HL-60 (cell line): ENCODE measurements around the gene ANKRD63.

Source experiments
- DNase-seq, 2 experiments: peaks; one replicate each; pipeline ENCODE4 v3.0.0-alpha.2; 2010 to 2020; ENCODE audit warnings: low read depth in 1 of 2, low spot score in 1 of 2
- H3K27ac ChIP-seq: fragments of 250-450 bp; sonication (Bioruptor Pico); replicated peaks from 2 replicates; pipeline ENCODE4 v1.5.1; 2020; ENCODE audit warnings: mild to moderate bottlenecking, moderate library complexity
- H3K27me3 ChIP-seq: fragments of 250-450 bp; sonication (Bioruptor Pico); 2 replicates; pipeline ENCODE4 v1.5.1; 2021; ENCODE audit warnings: mild to moderate bottlenecking, moderate library complexity; ENCODE audit not compliant: insufficient read depth, poor library complexity, severe bottlenecking
- H3K4me3 ChIP-seq: replicated peaks from 2 replicates; pipeline ENCODE4 v1.5.1; 2011; ENCODE audit warnings: mild to moderate bottlenecking, control low read depth, low read length; ENCODE audit not compliant: insufficient read depth
- GABPA ChIP-seq: IDR thresholded peaks from 2 replicates; pipeline ENCODE4 v1.6.1; 2012; ENCODE audit warnings: low read depth
- POLR2AphosphoS5 ChIP-seq: IDR thresholded peaks from 2 replicates; pipeline ENCODE4 v1.6.1; 2012; ENCODE audit warnings: low read depth
- SPI1 ChIP-seq: IDR thresholded peaks from 2 replicates; pipeline ENCODE4 v1.6.1; 2012; ENCODE audit warnings: low read depth, mild to moderate bottlenecking, borderline replicate concordance
- TF ChIP-seq, protein P1 (sequence below): IDR thresholded peaks from one replicate; pipeline ENCODE4 v1.5.1; 2011; ENCODE audit warnings: low read length, control low read depth, inconsistent platforms; ENCODE audit not compliant: insufficient read depth
- TF ChIP-seq, protein P2 (sequence below): IDR thresholded peaks from 2 replicates; pipeline ENCODE4 v1.6.1; 2012; ENCODE audit warnings: low read depth; ENCODE audit not compliant: insufficient replicate concordance

ANKRD63 gene

DNA sequence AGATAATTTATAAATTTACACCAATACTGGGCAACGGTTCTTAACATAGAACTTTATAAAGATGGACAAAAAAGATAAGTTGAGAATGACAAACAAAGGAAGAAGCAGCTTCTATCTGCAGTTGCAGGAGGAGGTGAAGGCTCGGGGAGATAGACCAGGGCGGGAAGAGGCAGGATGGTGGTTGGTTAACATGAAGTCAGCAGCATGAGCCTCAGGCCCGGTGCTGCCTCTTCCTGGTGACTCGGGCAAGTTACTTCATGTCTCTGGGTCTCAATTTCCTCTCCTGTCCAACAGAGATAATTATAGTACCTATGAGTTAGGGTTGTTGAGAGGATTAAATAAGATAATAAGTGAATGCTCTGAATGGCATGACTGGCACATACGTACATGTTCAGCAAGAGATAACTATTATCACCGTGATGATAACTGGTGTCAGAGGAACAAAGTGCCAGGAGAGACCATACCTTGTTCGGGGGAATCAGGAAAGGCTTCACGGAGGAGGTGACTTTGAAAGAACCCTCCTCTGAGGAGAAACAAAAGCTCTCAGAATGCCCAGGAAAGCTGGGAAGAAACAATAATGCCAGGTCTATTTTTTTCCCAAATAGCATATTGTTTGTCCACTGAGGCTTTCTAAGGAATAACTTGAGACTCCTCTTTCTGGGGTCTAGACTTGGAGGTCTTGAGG, 39.6 kb downstream of the ANKRD63 start:
- DNase-seq, result no peak
- TF ChIP-seq GABPA (no peak), POLR2AphosphoS5 (no peak), SPI1 (no peak)
- TF ChIP-seq, protein P1, sequence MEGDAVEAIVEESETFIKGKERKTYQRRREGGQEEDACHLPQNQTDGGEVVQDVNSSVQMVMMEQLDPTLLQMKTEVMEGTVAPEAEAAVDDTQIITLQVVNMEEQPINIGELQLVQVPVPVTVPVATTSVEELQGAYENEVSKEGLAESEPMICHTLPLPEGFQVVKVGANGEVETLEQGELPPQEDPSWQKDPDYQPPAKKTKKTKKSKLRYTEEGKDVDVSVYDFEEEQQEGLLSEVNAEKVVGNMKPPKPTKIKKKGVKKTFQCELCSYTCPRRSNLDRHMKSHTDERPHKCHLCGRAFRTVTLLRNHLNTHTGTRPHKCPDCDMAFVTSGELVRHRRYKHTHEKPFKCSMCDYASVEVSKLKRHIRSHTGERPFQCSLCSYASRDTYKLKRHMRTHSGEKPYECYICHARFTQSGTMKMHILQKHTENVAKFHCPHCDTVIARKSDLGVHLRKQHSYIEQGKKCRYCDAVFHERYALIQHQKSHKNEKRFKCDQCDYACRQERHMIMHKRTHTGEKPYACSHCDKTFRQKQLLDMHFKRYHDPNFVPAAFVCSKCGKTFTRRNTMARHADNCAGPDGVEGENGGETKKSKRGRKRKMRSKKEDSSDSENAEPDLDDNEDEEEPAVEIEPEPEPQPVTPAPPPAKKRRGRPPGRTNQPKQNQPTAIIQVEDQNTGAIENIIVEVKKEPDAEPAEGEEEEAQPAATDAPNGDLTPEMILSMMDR, result no peak
- TF ChIP-seq, protein P2, sequence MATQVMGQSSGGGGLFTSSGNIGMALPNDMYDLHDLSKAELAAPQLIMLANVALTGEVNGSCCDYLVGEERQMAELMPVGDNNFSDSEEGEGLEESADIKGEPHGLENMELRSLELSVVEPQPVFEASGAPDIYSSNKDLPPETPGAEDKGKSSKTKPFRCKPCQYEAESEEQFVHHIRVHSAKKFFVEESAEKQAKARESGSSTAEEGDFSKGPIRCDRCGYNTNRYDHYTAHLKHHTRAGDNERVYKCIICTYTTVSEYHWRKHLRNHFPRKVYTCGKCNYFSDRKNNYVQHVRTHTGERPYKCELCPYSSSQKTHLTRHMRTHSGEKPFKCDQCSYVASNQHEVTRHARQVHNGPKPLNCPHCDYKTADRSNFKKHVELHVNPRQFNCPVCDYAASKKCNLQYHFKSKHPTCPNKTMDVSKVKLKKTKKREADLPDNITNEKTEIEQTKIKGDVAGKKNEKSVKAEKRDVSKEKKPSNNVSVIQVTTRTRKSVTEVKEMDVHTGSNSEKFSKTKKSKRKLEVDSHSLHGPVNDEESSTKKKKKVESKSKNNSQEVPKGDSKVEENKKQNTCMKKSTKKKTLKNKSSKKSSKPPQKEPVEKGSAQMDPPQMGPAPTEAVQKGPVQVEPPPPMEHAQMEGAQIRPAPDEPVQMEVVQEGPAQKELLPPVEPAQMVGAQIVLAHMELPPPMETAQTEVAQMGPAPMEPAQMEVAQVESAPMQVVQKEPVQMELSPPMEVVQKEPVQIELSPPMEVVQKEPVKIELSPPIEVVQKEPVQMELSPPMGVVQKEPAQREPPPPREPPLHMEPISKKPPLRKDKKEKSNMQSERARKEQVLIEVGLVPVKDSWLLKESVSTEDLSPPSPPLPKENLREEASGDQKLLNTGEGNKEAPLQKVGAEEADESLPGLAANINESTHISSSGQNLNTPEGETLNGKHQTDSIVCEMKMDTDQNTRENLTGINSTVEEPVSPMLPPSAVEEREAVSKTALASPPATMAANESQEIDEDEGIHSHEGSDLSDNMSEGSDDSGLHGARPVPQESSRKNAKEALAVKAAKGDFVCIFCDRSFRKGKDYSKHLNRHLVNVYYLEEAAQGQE, result no peak
- H3K4me3 ChIP-seq, result no peak overlapping the region
- H3K27me3 ChIP-seq, result peaks cover 7% of the 10 kb centered on the region
- H3K27ac ChIP-seq, result no peak overlapping the region

DNA sequence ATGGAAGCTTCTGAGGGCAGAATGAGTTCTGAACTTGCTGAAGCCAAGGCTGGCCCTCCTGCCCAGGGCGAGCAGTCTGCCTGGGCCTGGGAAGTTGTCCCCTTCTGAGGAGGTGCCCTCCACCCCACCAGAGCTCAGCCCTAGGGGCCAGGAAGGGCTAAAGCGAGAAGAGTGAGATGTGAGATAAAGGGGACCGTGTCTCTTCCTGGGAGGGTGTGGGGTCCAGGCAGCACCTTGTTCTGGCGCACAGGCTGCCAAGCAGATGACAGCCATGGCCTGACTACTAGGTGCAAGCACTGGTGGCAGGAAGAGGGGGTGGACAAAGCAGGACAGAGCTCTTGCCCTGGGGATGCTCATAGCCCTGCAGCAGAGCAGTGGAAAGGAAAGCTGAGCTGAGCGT, 40.3 kb downstream of the ANKRD63 start:
- H3K4me3 ChIP-seq, result no peak overlapping the region
- DNase-seq, result no peak
- TF ChIP-seq POLR2AphosphoS5, result no peak
- TF ChIP-seq, protein P2, result no peak
- no peak for TF ChIP-seq GABPA
- TF ChIP-seq SPI1, result no peak
- TF ChIP-seq, protein P1, result no peak
- H3K27me3 ChIP-seq, result peaks cover 7% of the 10 kb centered on the region
- no peak overlapping the region for H3K27ac ChIP-seq

GRCh38 chr15:40242213-40242599, 40.7 kb downstream of the ANKRD63 start:
- H3K4me3 ChIP-seq, result no peak overlapping the region
- no peak for DNase-seq
- TF ChIP-seq GABPA, result no peak
- TF ChIP-seq POLR2AphosphoS5, result no peak
- TF ChIP-seq, protein P1, result no peak
- TF ChIP-seq, protein P2, result no peak
- TF ChIP-seq SPI1, result no peak
- peaks cover 7% of the 10 kb centered on the region for H3K27me3 ChIP-seq
- no peak overlapping the region for H3K27ac ChIP-seq
